ENCODE measurements around the gene TIMP4. TPM values are rescaled to one million over a fixed set of nuclear protein-coding genes. Genes with fewer than 3 reads are reported as not detected.

TIMP4 gene
- polyA plus RNA-seq, 1 donor (not counting 4 experiments of a cell fraction or from before 2014, with no cell fraction given) = 0.07 TPM

DNA sequence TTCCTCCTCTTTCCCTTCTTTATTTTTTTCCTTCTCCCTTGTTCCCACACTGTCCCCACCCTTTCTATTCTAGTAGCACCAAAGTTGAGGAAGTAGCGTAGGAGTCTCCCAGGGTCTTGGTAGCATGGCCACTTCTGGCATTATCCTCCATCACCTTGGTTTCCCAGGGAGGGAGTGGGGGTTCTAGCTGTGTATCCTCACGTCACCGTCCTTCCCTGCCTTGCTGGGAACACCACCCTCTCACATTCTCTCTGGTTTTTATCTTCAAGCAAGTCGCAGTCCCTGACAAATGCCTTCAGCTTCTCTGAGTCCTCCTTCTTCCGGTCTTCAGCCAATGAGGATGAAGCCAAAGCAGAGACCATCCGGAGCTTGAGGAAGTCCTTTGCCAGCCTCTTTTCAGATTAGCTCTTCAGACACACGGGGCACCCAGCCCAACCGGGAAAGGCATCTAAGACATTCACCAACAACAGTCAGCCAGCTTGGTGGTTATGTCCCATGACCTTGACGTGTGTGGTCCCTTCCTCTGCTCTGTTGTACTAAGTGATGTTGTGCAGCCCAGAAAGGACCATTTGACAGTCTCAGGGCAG lies 31.6 kb upstream of the TIMP4 start:
- Histone ChIP-seq H3K27me3 (ENCODE audit: control insufficient read depth, extremely low read depth, insufficient read depth, low read length) (no peaks in the 10 kb centered on the region), H3K79me2 (ENCODE audit: control insufficient read depth, insufficient read depth, low read length) (no peaks in the 10 kb centered on the region), H3K9me1 (ENCODE audit: control insufficient read depth, extremely low read depth, insufficient read depth, low read length) (no peaks in the 10 kb centered on the region), H3K9me3 (ENCODE audit: control insufficient read depth, low read depth, low read length) (no peaks in the 10 kb centered on the region), H3K4me1 (ENCODE audit: control insufficient read depth, extremely low read depth, insufficient read depth, low read length) (peaks cover 46% of the 10 kb centered on the region), H4K20me1 (ENCODE audit: control insufficient read depth, extremely low read depth, insufficient read depth, low read length) (no peaks in the 10 kb centered on the region), H3K27ac (ENCODE audit: control insufficient read depth, insufficient read depth, low read length) (no peak overlapping the region), H2AFZ (ENCODE audit: control insufficient read depth, low read length) (no peak overlapping the region), H3K4me2 (ENCODE audit: control insufficient read depth, extremely low read depth, insufficient read depth, low read depth, low read length) (no peak overlapping the region), H3K36me3 (ENCODE audit: control insufficient read depth in 2 of 2, extremely low read depth in 1 of 2, insufficient read depth in 2 of 2, low read length in 2 of 2) (no peaks in the 10 kb centered on the region), H3K4me3 (ENCODE audit: control insufficient read depth in 2 of 3, extremely low read depth in 1 of 3, insufficient read depth in 2 of 3, low read depth in 1 of 3, low read length in 3 of 3) (no peak overlapping the region), H3K9ac (ENCODE audit: control insufficient read depth, extremely low read depth, insufficient read depth, low read length) (no peak overlapping the region)
- dilution Hi-C loops (cut with MboI; ENCODE audit: extremely low pct_ligation_motif_present, low sequenced_read_pairs) = no loop called here
- TF ChIP-seq EZH2 (IDR thresholded peaks at IDR 0.05; ENCODE audit: low read length) = no peak
- TF ChIP-seq, protein P1, sequence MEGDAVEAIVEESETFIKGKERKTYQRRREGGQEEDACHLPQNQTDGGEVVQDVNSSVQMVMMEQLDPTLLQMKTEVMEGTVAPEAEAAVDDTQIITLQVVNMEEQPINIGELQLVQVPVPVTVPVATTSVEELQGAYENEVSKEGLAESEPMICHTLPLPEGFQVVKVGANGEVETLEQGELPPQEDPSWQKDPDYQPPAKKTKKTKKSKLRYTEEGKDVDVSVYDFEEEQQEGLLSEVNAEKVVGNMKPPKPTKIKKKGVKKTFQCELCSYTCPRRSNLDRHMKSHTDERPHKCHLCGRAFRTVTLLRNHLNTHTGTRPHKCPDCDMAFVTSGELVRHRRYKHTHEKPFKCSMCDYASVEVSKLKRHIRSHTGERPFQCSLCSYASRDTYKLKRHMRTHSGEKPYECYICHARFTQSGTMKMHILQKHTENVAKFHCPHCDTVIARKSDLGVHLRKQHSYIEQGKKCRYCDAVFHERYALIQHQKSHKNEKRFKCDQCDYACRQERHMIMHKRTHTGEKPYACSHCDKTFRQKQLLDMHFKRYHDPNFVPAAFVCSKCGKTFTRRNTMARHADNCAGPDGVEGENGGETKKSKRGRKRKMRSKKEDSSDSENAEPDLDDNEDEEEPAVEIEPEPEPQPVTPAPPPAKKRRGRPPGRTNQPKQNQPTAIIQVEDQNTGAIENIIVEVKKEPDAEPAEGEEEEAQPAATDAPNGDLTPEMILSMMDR (optimal IDR thresholded peaks at IDR 0.05 in 1 of 3, IDR thresholded peaks at IDR 0.05 in 1 of 3, conservative IDR thresholded peaks at IDR 0.05 in 1 of 3; ENCODE audit: extremely low read depth in 1 of 3, insufficient read depth in 2 of 3, low read length in 3 of 3) = no peak
- no peak for DNase-seq (ENCODE audit: low read depth, low spot score)
- no peak for FAIRE-seq

DNA sequence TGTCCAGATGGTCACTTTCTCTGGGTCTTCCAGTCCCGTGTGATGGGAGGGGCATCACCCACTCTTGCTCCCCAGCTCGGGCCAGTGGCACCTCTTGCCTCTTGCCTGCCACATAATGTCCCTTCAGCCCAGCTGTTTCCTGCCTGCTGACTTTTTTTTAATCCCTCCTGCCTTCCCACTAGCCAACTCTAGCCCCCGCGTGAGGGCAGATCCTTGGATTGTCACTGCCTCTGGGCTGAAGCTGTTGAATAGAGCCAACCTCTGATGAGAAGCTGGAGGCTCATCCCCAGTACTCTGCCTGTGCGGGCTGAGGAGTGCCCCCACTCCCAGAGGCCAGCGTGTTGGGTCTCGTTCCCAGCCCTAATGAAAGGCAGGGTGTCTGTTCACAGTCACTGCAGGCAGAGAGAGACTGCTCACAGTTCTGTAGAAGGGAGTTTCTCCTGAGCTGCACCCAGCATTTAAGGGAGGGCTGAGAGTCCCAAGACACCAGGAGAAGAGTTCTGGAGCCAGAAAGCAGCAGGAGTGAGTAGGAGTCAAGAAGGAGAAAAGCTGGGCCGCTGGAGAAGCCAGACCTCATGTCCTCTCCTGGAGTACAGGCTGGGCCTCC lies 30.1 kb upstream of the TIMP4 start:
- TF ChIP-seq, protein P1 (optimal IDR thresholded peaks at IDR 0.05 in 1 of 3, IDR thresholded peaks at IDR 0.05 in 1 of 3, conservative IDR thresholded peaks at IDR 0.05 in 1 of 3; ENCODE audit: extremely low read depth in 1 of 3, insufficient read depth in 2 of 3, low read length in 3 of 3) = no peak
- H3K27ac ChIP-seq (ENCODE audit: control insufficient read depth, insufficient read depth, low read length) = peak overlapping the region; percentile 30
- H3K9me3 ChIP-seq (ENCODE audit: control insufficient read depth, low read depth, low read length) = no peaks in the 10 kb centered on the region
- dilution Hi-C loops (cut with MboI; ENCODE audit: extremely low pct_ligation_motif_present, low sequenced_read_pairs) = no loop called here
- H3K36me3 ChIP-seq (ENCODE audit: control insufficient read depth in 2 of 2, extremely low read depth in 1 of 2, insufficient read depth in 2 of 2, low read length in 2 of 2) = no peaks in the 10 kb centered on the region
- H4K20me1 ChIP-seq (ENCODE audit: control insufficient read depth, extremely low read depth, insufficient read depth, low read length) = no peaks in the 10 kb centered on the region
- H3K4me2 ChIP-seq (ENCODE audit: control insufficient read depth, extremely low read depth, insufficient read depth, low read depth, low read length) = peak overlapping the region; percentile 33
- peak overlapping the region; percentile 36 for H3K9ac ChIP-seq (ENCODE audit: control insufficient read depth, extremely low read depth, insufficient read depth, low read length)
- H3K4me1 ChIP-seq (ENCODE audit: control insufficient read depth, extremely low read depth, insufficient read depth, low read length) = peaks cover 31% of the 10 kb centered on the region
- H3K9me1 ChIP-seq (ENCODE audit: control insufficient read depth, extremely low read depth, insufficient read depth, low read length) = no peaks in the 10 kb centered on the region
- no peak for DNase-seq (ENCODE audit: low read depth, low spot score)
- H2AFZ ChIP-seq (ENCODE audit: control insufficient read depth, low read length) = peak overlapping the region; percentile 80
- H3K4me3 ChIP-seq (ENCODE audit: control insufficient read depth in 2 of 3, extremely low read depth in 1 of 3, insufficient read depth in 2 of 3, low read depth in 1 of 3, low read length in 3 of 3) = no peak overlapping the region
- FAIRE-seq = peak; percentile 59
- no peaks in the 10 kb centered on the region for H3K27me3 ChIP-seq (ENCODE audit: control insufficient read depth, extremely low read depth, insufficient read depth, low read length)
- no peaks in the 10 kb centered on the region for H3K79me2 ChIP-seq (ENCODE audit: control insufficient read depth, insufficient read depth, low read length)
